GM23338 (cell line): ENCODE data around the gene RPL10.

ENCODE experiments used
- CTCF ChIP-seq, 2 experiments: fragments of 200-600 bp in 1 of 2; sonication (generic) in 1 of 2; conservative IDR thresholded peaks; 2 replicates each; pipeline versions ENCODE4 v1.5.1 to v1.6.1; 2016 to 2017; ENCODE audit warnings: antibody characterized with exemption in 2 of 2, low read depth in 2 of 2, mild to moderate bottlenecking in 2 of 2, moderate library complexity in 1 of 2
- EZH2 ChIP-seq: fragments of 200-600 bp; sonication (generic); IDR thresholded peaks from one replicate; pipeline ENCODE4 v1.8.0; 2017; ENCODE audit warnings: antibody characterized with exemption, mild to moderate bottlenecking, low read depth; ENCODE audit not compliant: unreplicated experiment
- EZH2phosphoT487 ChIP-seq: fragments of 200-600 bp; sonication (generic); IDR thresholded peaks from one replicate; pipeline ENCODE4 v1.8.1; 2018; ENCODE audit warnings: antibody characterized with exemption; ENCODE audit not compliant: unreplicated experiment
- JUNB ChIP-seq: IDR thresholded peaks from one replicate; pipeline ENCODE4 v1.6.1; 2016; ENCODE audit warnings: antibody characterized with exemption; ENCODE audit not compliant: unreplicated experiment
- POLR2AphosphoS5 ChIP-seq: IDR thresholded peaks from 2 replicates; pipeline ENCODE4 v1.6.1; 2016; ENCODE audit warnings: antibody characterized with exemption, low read depth
- REST ChIP-seq: IDR thresholded peaks from one replicate; pipeline ENCODE4 v1.6.1; 2018; ENCODE audit warnings: antibody characterized with exemption; ENCODE audit not compliant: unreplicated experiment

DNA sequence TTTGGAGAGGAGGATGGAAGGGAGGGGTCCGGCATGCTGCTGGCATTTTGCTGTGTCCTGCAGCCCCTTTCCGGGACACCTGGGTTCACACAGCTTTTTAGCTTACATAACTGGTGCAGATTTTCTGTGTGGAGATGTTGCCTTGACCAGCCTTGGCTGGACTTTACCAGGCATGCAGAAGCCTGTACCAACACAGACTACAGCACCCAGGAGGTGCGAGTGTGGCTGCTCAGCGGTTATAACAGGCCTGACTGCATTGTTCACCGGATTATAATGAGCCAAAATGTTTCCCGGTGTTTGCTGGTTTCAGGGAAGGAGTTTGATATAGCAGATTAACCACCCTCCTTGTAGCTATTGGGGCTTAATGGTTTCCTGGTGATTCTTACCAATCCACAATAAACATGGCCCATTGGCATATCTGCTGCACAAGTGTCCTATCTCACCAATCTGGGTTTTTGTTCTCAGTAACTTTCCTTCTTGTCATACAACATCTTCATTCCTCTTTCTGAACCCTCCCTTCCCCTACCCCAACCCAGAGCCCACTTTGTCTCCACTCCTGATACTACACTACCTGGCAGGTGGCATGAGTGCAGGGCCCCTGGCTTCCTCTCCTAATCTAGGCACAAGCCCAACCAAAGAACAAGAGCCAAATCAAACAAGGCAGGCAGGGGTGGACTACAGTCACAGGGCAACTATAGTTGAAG is 3.9 kb downstream of the RPL10 start:
- no peak for TF ChIP-seq CTCF (conservative IDR thresholded peaks at IDR 0.05; ENCODE audit: low read depth in 2 of 2)
- TF ChIP-seq EZH2 = no peak
- no peak for TF ChIP-seq REST
- no peak for TF ChIP-seq EZH2phosphoT487
- TF ChIP-seq JUNB = no peak
- TF ChIP-seq POLR2AphosphoS5 = no peak
